H1 (cell line): Measurements from ENCODE around the gene LDAH. TPM values are rescaled to one million over a fixed set of nuclear protein-coding genes. Genes with fewer than 3 reads are reported as not detected.

Experiments used
- CTCF ChIA-PET: fragments of 300-600 bp; sonication (Branson Sonifier 250); formaldehyde crosslinking; loops from one replicate; lab custom pipeline; 2021; ENCODE audit not compliant: partially characterized antibody; lab: Charles Lee
- POLR2A ChIA-PET: fragments of 300-600 bp; sonication (Branson Sonifier 250); formaldehyde crosslinking; loops from one replicate; lab custom pipeline; 2021; ENCODE audit warnings: inconsistent platforms; ENCODE audit not compliant: partially characterized antibody; lab: Charles Lee
- DNase-seq, 2 experiments: peaks; one replicate each; pipeline versions ENCODE4 v3.0.0 to v3.0.0-alpha.2; 2010 to 2022; ENCODE audit warnings: low spot score in 2 of 2, low read depth in 1 of 2, mixed read lengths in 1 of 2
- FAIRE-seq: peaks from 2 replicates; lab custom pipeline; 2011; peaks lifted over from hg19 to GRCh38; lab: Jason Lieb, UNC
- H2AFZ ChIP-seq: 2 replicates; pipeline ENCODE4 v1.8.1; 2012; ENCODE audit warnings: low read length, inconsistent platforms
- H2AK5ac ChIP-seq: 2 replicates; pipeline ENCODE4 v1.6.1; 2013; ENCODE audit warnings: low read depth, low read length
- H2BK120ac ChIP-seq: replicated peaks from 2 replicates; pipeline ENCODE3; 2013; ENCODE audit warnings: low read depth, low read length, inconsistent platforms
- H2BK12ac ChIP-seq: 2 replicates; pipeline ENCODE4 v1.6.1; 2013; ENCODE audit warnings: low read depth, low read length
- H2BK15ac ChIP-seq: 2 replicates; pipeline ENCODE4 v1.6.1; 2013; ENCODE audit warnings: low read length
- H2BK20ac ChIP-seq: 2 replicates; pipeline ENCODE4 v1.6.1; 2013; ENCODE audit warnings: low read length
- H2BK5ac ChIP-seq: 2 replicates; pipeline ENCODE4 v1.6.1; 2013; ENCODE audit warnings: low read depth, low read length
- H3K14ac ChIP-seq: 2 replicates; pipeline ENCODE4 v1.6.1; 2013; ENCODE audit warnings: inconsistent platforms; ENCODE audit not compliant: insufficient read length
- H3K18ac ChIP-seq: 2 replicates; pipeline ENCODE4 v1.6.1; 2013; ENCODE audit warnings: low read length; ENCODE audit errors: extremely low read depth
- H3K23ac ChIP-seq: 2 replicates; pipeline ENCODE4 v1.6.1; 2013; ENCODE audit warnings: inconsistent platforms; ENCODE audit not compliant: insufficient read length
- H3K23me2 ChIP-seq: 2 replicates; pipeline ENCODE4 v1.6.1; 2013; ENCODE audit warnings: low read depth, low read length
- H3K27ac ChIP-seq: 2 replicates; pipeline ENCODE4 v1.6.1; 2011; ENCODE audit warnings: low read depth, low read length, inconsistent platforms
- H3K27me3 ChIP-seq, 4 experiments: replicated peaks in 1 of 4; 1 replicate in 1 of 4; 2 replicates in 3 of 4; pipeline versions ENCODE4 v1.6.1 to v1.8.1; 2011 to 2013; ENCODE audit warnings: low read length in 3 of 4, mild to moderate bottlenecking in 3 of 4, inconsistent platforms in 2 of 4, mixed read lengths in 2 of 4, moderate library complexity in 1 of 4; ENCODE audit not compliant: control insufficient read depth in 3 of 4, insufficient read depth in 3 of 4; ENCODE audit errors: extremely low read depth in 1 of 4
- H3K36me3 ChIP-seq, 4 experiments: 2 replicates each; pipeline versions ENCODE4 v1.6.1 to v1.8.1; 2011 to 2013; ENCODE audit warnings: mild to moderate bottlenecking in 4 of 4, low read length in 3 of 4, moderate library complexity in 2 of 4, control low read depth in 1 of 4, inconsistent platforms in 1 of 4; ENCODE audit not compliant: insufficient read depth in 4 of 4, control insufficient read depth in 2 of 4
- H3K4ac ChIP-seq: replicated peaks from 2 replicates; pipeline ENCODE3; 2013; ENCODE audit warnings: low read length, low read depth, mixed read lengths, inconsistent platforms; ENCODE audit not compliant: insufficient read length
- H3K4me1 ChIP-seq, 4 experiments: replicated peaks in 1 of 4; 1 replicate in 1 of 4; 2 replicates in 3 of 4; pipeline versions ENCODE4 v1.6.1 to v1.8.1; 2011 to 2013; ENCODE audit warnings: low read length in 3 of 4, inconsistent platforms in 2 of 4, mixed read lengths in 1 of 4; ENCODE audit not compliant: insufficient read depth in 4 of 4, control insufficient read depth in 3 of 4
- H3K4me2 ChIP-seq, 2 experiments: 2 replicates each; pipeline versions ENCODE4 v1.6.1 to v1.8.1; 2011 to 2013; ENCODE audit warnings: low read depth in 2 of 2, low read length in 2 of 2, control low read depth in 1 of 2, inconsistent platforms in 1 of 2, mild to moderate bottlenecking in 1 of 2; ENCODE audit not compliant: insufficient read depth in 1 of 2
- H3K4me3 ChIP-seq, 4 experiments: fragments of 200-600, 300-600 bp in 1 of 4; sonication (generic), shearing (Covaris generic), sonication (Bioruptor Twin) in 1 of 4; 2 replicates each; pipeline versions ENCODE4 v1.5.1 to v1.8.1; 2011 to 2016; ENCODE audit warnings: low read length in 4 of 4, low read depth in 3 of 4, control low read depth in 2 of 4, inconsistent platforms in 2 of 4, mild to moderate bottlenecking in 2 of 4, mixed read lengths in 1 of 4, moderate library complexity in 1 of 4; ENCODE audit not compliant: insufficient read depth in 2 of 4; ENCODE audit errors: extremely low read depth in 1 of 4
- H3K56ac ChIP-seq: replicated peaks from 2 replicates; pipeline ENCODE3; 2013; ENCODE audit warnings: low read depth, mild to moderate bottlenecking, mixed read lengths, low read length, inconsistent platforms; ENCODE audit not compliant: insufficient read length
- H3K79me1 ChIP-seq: 2 replicates; pipeline ENCODE4 v1.6.1; 2013; ENCODE audit warnings: low read depth, low read length, control low read depth
- H3K79me2 ChIP-seq, 2 experiments: 2 replicates each; pipeline versions ENCODE4 v1.6.1 to v1.8.1; 2012 to 2013; ENCODE audit warnings: low read length in 2 of 2, mild to moderate bottlenecking in 2 of 2, inconsistent platforms in 1 of 2; ENCODE audit not compliant: insufficient read depth in 2 of 2, control insufficient read depth in 1 of 2
- H3K9ac ChIP-seq, 4 experiments: replicated peaks in 1 of 4; 1 replicate in 1 of 4; 2 replicates in 3 of 4; pipeline versions ENCODE4 v1.6.1 to v1.8.1; 2011 to 2013; ENCODE audit warnings: low read depth in 3 of 4, low read length in 3 of 4, control low read depth in 2 of 4, mild to moderate bottlenecking in 2 of 4, moderate library complexity in 2 of 4, inconsistent platforms in 1 of 4; ENCODE audit errors: extremely low read depth in 1 of 4
- H3K9me3 ChIP-seq, 2 experiments: 2 replicates each; pipeline versions ENCODE4 v1.6.1 to v1.8.1; 2012 to 2013; ENCODE audit warnings: mild to moderate bottlenecking in 2 of 2, moderate library complexity in 2 of 2, control low read depth in 1 of 2, inconsistent platforms in 1 of 2, low read depth in 1 of 2, low read length in 1 of 2, mixed read lengths in 1 of 2; ENCODE audit not compliant: insufficient read depth in 2 of 2
- H4K20me1 ChIP-seq, 2 experiments: replicated peaks in 1 of 2; 2 replicates each; pipeline versions ENCODE3 to v1.8.1; 2011 to 2013; ENCODE audit warnings: inconsistent platforms in 2 of 2, low read length in 2 of 2, mild to moderate bottlenecking in 1 of 2; ENCODE audit not compliant: insufficient read depth in 2 of 2, control insufficient read depth in 1 of 2
- H4K5ac ChIP-seq: 2 replicates; pipeline ENCODE4 v1.6.1; 2013; ENCODE audit warnings: low read length, low read depth, mixed read lengths, inconsistent platforms; ENCODE audit not compliant: insufficient read length
- H4K8ac ChIP-seq: 2 replicates; pipeline ENCODE4 v1.8.0; 2013; ENCODE audit warnings: mild to moderate bottlenecking, moderate library complexity, low read length, inconsistent platforms; ENCODE audit not compliant: insufficient read depth; ENCODE audit errors: extremely low read depth
- H4K91ac ChIP-seq: replicated peaks from 2 replicates; pipeline ENCODE3; 2013; ENCODE audit warnings: low read length, mixed read lengths, inconsistent platforms; ENCODE audit not compliant: insufficient read length
- CTCF ChIP-seq, 3 experiments: IDR thresholded peaks; 1 replicate in 2 of 3; 2 replicates in 1 of 3; pipeline versions ENCODE4 v1.5.1 to v1.6.1; 2011; ENCODE audit warnings: low read length in 3 of 3, mild to moderate bottlenecking in 3 of 3, inconsistent platforms in 2 of 3, low read depth in 1 of 3, moderate library complexity in 1 of 3; ENCODE audit not compliant: insufficient read depth in 1 of 3; ENCODE audit errors: control extremely low read depth in 1 of 3
- RAD21 ChIP-seq, 2 experiments: IDR thresholded peaks in 1 of 2; conservative IDR thresholded peaks in 1 of 2; 2 replicates each; pipeline ENCODE4 v1.6.1; 2011; ENCODE audit warnings: low read depth in 2 of 2, low read length in 2 of 2, improper control_type of control experiment in 1 of 2, inconsistent platforms in 1 of 2, mild to moderate bottlenecking in 1 of 2, moderate library complexity in 1 of 2
- polyA plus RNA-seq, 7 experiments: library from polyadenylated mRNA; depleted of rRNA in 3 of 7; stranded (reverse) in 5 of 7; unstranded in 2 of 7; fragments of >200 nt in 5 of 7; fragments of 200-250 nt in 2 of 7; gene quantifications; 1 replicate in 5 of 7; 2 replicates in 1 of 7; 4 replicates in 1 of 7; pipeline versions ENCODE4 v1.2.1 to v1.2.3, GENCODE V29; 2011 to 2013; ENCODE audit warnings: missing spikeins in 2 of 7, mixed read lengths in 2 of 7
- total RNA-seq: library from RNA; stranded (reverse); fragmentation: NEBNext Ultra II Directional; extraction: Animal tissue kit (Norgen Biotek cat#: 25700); gene quantifications from 2 replicates; pipeline ENCODE4 v1.2.1, GENCODE V29; 2021

The LDAH gene
- total and polyA plus RNA-seq, 2 of the 8 experiments (the other 6 are each of a cell fraction or from before 2014, with no cell fraction given): 10.9 to 26.3 TPM

DNA sequence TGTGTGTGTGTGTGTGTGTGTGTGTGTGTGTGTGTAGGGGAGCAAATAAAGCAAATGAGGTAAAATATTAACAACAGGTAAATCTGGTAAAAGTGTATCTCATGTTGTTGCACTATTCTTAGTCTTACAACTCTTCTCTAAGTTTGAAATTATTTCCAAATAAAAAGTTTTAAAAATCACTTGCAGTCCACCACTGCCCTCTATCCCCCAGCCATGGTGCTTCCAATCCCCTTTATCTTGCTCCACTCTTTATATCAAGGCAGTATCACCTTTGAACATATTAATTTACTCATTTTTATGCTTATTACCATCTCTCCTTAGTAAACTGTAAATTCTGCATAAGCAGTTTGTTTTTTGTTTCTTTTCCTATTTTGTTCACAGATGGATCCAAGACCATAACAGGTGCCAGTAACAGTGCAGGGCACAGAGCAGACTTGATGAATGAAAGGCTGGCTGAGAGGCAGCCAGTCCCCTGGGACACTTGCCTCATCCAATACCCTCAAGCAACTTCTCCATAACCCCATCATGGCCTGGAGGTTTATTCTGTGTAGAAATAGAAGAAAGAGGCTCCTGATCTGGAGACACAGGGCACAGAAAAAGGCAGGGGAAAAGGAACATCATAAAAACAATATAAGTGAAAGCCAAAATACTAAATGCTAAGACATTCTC is 67.6 kb downstream of the LDAH start:
- H3K27ac ChIP-seq: no peak overlapping the region
- FAIRE-seq: no peak
- H2BK5ac ChIP-seq: no peak overlapping the region
- H4K20me1 ChIP-seq: no peaks in the 10 kb centered on the region
- H3K4me2 ChIP-seq: no peak overlapping the region
- no peaks in the 10 kb centered on the region for H3K23me2 ChIP-seq
- no peak overlapping the region for H3K18ac ChIP-seq
- no peaks in the 10 kb centered on the region for H3K79me1 ChIP-seq
- H4K8ac ChIP-seq: no peak overlapping the region
- POLR2A ChIA-PET: no interaction called here
- H3K23ac ChIP-seq: no peak overlapping the region
- no peak for TF ChIP-seq CTCF (IDR thresholded peaks at IDR 0.05; ENCODE audit: control extremely low read depth in 1 of 3, insufficient read depth in 1 of 3, low read depth in 1 of 3, low read length in 3 of 3)
- peak; percentile 28 to 29; a peak in 2 of 4 replicates for TF ChIP-seq RAD21 (IDR thresholded peaks at IDR 0.05 in 1 of 2, conservative IDR thresholded peaks at IDR 0.05 in 1 of 2; ENCODE audit: low read depth in 2 of 2, low read length in 2 of 2)
- TF ChIP-seq, all 59 proteins: peak for 1
- Histone ChIP-seq H2AK5ac (no peak overlapping the region), H3K14ac (no peak overlapping the region), H3K27me3 (no peaks in the 10 kb centered on the region), H2BK20ac (no peak overlapping the region), H4K5ac (no peak overlapping the region), H3K4me1 (no peaks in the 10 kb centered on the region), H3K4me3 (no peak overlapping the region), H4K91ac (no peak overlapping the region), H3K36me3 (peaks cover 0 to 1% (median 0%) of the 10 kb centered on the region in 4 experiments; a peak in 4 of 8 replicates), H3K9ac (no peak overlapping the region), H2BK15ac (no peak overlapping the region), H2BK120ac (no peak overlapping the region), H3K4ac (no peak overlapping the region), H3K9me3 (peaks cover 0 to 5% of the 10 kb centered on the region in 2 experiments; a peak in 1 of 4 replicates), H3K79me2 (no peaks in the 10 kb centered on the region), H2BK12ac (no peak overlapping the region), H3K56ac (no peak overlapping the region), H2AFZ (no peak overlapping the region)
- CTCF ChIA-PET: interaction anchor here (0.9 to 1.2 kb wide), 4 partner anchors 74 to 189 kb away, joined by 3 to 5 read pairs (median 4); no protein-coding TSS in a partner anchor
- no peak for DNase-seq
